HepG2 (cell line): ENCODE data around the gene TASOR. TPM values are rescaled to one million over a fixed set of nuclear protein-coding genes. Genes with fewer than 3 reads are reported as not detected.
A peak's percentile ranks its signal among the peaks of the same experiment; 100 is the strongest.

ENCODE experiments used
- BCLAF1 ChIP-seq: fragments of 450-650 bp; IDR thresholded peaks from 2 replicates; pipeline ENCODE4 v1.6.1; 2017; ENCODE audit warnings: mild to moderate bottlenecking
- E2F5 ChIP-seq: sonication (generic); formaldehyde crosslinking; conservative IDR thresholded peaks from 2 replicates; pipeline ENCODE4 v1.4.0; 2020; ENCODE audit warnings: missing genetic modification reagents
- FOXC1 ChIP-seq: sonication (generic); formaldehyde crosslinking; IDR thresholded peaks from 2 replicates; pipeline ENCODE4 v1.8.0; 2022; ENCODE audit warnings: mild to moderate bottlenecking, missing genetic modification reagents, borderline replicate concordance
- GMEB2 ChIP-seq: IDR thresholded peaks from 2 replicates; pipeline ENCODE4 v1.6.1; 2016; ENCODE audit warnings: missing biosample characterization, missing genetic modification reagents, low read depth
- HCFC1 ChIP-seq: fragments of 150-350 bp; IDR thresholded peaks from 2 replicates; pipeline ENCODE4 v1.6.1; 2014; ENCODE audit warnings: low read depth, low read length
- HDAC1 ChIP-seq: sonication (generic); formaldehyde crosslinking; IDR thresholded peaks from 2 replicates; pipeline ENCODE4 v1.5.1; 2020; ENCODE audit warnings: mild to moderate bottlenecking, missing genetic modification reagents
- NFKBIZ ChIP-seq: IDR thresholded peaks from 2 replicates; pipeline ENCODE4 v1.6.1; 2018; ENCODE audit warnings: missing genetic modification reagents, missing compliant biosample characterization
- RNF2 ChIP-seq: fragments of 450-650 bp; conservative IDR thresholded peaks from 2 replicates; pipeline ENCODE4 v1.6.1; 2016; ENCODE audit warnings: low read depth
- SUZ12 ChIP-seq: fragments of 150-350 bp; IDR thresholded peaks from 2 replicates; pipeline ENCODE4 v1.6.1; 2014; ENCODE audit warnings: low read depth, low read length
- THAP11 ChIP-seq: IDR thresholded peaks from 2 replicates; pipeline ENCODE4 v1.6.1; 2016; ENCODE audit warnings: missing biosample characterization, missing genetic modification reagents
- ZFYVE20 ChIP-seq: sonication (generic); formaldehyde crosslinking; IDR thresholded peaks from 2 replicates; pipeline ENCODE4 v1.8.0; 2023; ENCODE audit warnings: low read depth, mild to moderate bottlenecking, moderate library complexity, missing genetic modification reagents, borderline replicate concordance
- ZHX1 ChIP-seq: sonication (generic); formaldehyde crosslinking; IDR thresholded peaks from 2 replicates; pipeline ENCODE4 v1.8.1; 2022; ENCODE audit warnings: low read depth, mild to moderate bottlenecking, missing genetic modification reagents
- ZMYM3 ChIP-seq: sonication (generic); formaldehyde crosslinking; IDR thresholded peaks from 2 replicates; pipeline ENCODE4 v1.5.1; 2020; ENCODE audit warnings: mild to moderate bottlenecking, missing genetic modification reagents
- ZNF451 ChIP-seq: sonication (generic); formaldehyde crosslinking; IDR thresholded peaks from 2 replicates; pipeline ENCODE4 v1.5.0; 2020; ENCODE audit warnings: mild to moderate bottlenecking, missing genetic modification reagents
- ZNF607 ChIP-seq: sonication (generic); formaldehyde crosslinking; IDR thresholded peaks from 2 replicates; pipeline ENCODE4 v1.5.1; 2020; ENCODE audit warnings: missing genetic modification reagents, mild to moderate bottlenecking, borderline replicate concordance
- ZNF891 ChIP-seq: sonication (generic); formaldehyde crosslinking; IDR thresholded peaks from 2 replicates; pipeline ENCODE4 v1.5.0; 2020; ENCODE audit warnings: mild to moderate bottlenecking, missing genetic modification reagents
- polyA plus RNA-seq, 8 experiments: library from polyadenylated mRNA; depleted of rRNA in 3 of 8; stranded (reverse) in 7 of 8; unstranded in 1 of 8; fragments of >200 nt; fragmentation: Illumina TruSeq in 4 of 8; extraction: Trizol in 4 of 8; gene quantifications; 2 replicates each; pipeline versions ENCODE4 v1.2.1 to v1.2.3, GENCODE V29; 2011 to 2016; ENCODE audit warnings: low read depth in 4 of 8, missing spikeins in 1 of 8, mixed read lengths in 1 of 8; ENCODE audit not compliant: insufficient read depth in 1 of 8
- total RNA-seq, 5 experiments: library from RNA; depleted of rRNA; stranded (reverse); fragments of >200 nt; fragmentation: Illumina TruSeq; extraction: Trizol; gene quantifications; 2 replicates each; pipeline ENCODE4 v1.2.3, GENCODE V29; 2016; ENCODE audit warnings: low read depth in 1 of 5
- TF ChIP-seq, protein P1 (sequence below): sonication (generic); formaldehyde crosslinking; IDR thresholded peaks from 2 replicates; pipeline ENCODE4 v1.4.0; 2020; ENCODE audit warnings: missing genetic modification reagents, borderline replicate concordance

Gene TASOR
- total and polyA plus RNA-seq, 2 of the 13 experiments (the other 11 are each of a cell fraction or from before 2014, with no cell fraction given), result 20.1 to 32.5 TPM

DNA sequence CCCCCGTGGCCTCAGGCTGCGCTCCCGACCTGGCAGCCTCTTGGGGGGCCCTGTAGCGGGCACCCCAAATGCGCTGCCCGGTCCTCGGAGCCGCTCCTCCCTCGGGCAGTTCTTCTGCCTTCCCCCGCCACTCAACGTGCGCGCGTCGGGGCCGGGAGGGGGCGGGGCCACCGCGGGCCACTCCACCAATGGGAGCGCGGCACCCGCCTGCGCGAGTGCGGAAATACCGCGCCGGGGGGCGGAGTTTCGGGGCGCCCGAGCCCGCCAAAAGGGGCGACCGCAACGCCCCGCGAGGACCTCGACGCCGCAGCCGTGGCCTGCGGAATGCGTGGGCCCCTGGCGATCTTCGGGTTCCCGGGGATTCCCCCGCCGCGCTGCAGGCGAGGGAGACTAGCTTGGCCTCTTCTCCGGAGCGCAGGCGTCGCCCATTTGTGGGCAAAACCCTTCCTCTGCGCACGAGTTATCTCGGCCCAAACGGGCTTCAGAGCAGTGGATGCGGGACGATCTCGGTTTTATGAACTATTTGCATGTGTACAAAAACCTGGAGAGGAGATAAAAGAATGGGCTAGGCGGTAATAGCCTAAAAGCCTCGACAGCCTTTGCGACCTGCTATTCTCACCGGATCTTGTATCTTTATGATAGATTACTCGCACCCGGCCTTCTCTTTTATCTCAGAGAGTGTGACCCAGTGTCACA is at the start of gene TASOR (continued):
- TF ChIP-seq ZHX1 (CRISPR knock-in tag) (peak; percentile 91), E2F5 (CRISPR knock-in tag) (peak; percentile 77), GMEB2 (CRISPR knock-in tag) (peak; percentile 70; the same call in 1 of the 2 replicates), ZMYM3 (CRISPR knock-in tag) (no peak), HDAC1 (CRISPR knock-in tag) (peak; percentile 32; the same call in 1 of the 2 replicates), HCFC1 (no peak), NFKBIZ (CRISPR knock-in tag) (no peak), BCLAF1 (no peak), SUZ12 (no peak), ZNF607 (CRISPR knock-in tag) (peak; percentile 93), THAP11 (CRISPR knock-in tag) (peak; percentile 62), ZFYVE20 (CRISPR knock-in tag) (0 out of 2 replicates have a peak, but pooled peaks have one; percentile 47), RNF2 (peak; percentile 94), FOXC1 (CRISPR knock-in tag) (peak; percentile 93), ZNF891 (CRISPR knock-in tag) (peak; percentile 90), ZNF451 (CRISPR knock-in tag) (peak; percentile 89)
- TF ChIP-seq, protein P1, sequence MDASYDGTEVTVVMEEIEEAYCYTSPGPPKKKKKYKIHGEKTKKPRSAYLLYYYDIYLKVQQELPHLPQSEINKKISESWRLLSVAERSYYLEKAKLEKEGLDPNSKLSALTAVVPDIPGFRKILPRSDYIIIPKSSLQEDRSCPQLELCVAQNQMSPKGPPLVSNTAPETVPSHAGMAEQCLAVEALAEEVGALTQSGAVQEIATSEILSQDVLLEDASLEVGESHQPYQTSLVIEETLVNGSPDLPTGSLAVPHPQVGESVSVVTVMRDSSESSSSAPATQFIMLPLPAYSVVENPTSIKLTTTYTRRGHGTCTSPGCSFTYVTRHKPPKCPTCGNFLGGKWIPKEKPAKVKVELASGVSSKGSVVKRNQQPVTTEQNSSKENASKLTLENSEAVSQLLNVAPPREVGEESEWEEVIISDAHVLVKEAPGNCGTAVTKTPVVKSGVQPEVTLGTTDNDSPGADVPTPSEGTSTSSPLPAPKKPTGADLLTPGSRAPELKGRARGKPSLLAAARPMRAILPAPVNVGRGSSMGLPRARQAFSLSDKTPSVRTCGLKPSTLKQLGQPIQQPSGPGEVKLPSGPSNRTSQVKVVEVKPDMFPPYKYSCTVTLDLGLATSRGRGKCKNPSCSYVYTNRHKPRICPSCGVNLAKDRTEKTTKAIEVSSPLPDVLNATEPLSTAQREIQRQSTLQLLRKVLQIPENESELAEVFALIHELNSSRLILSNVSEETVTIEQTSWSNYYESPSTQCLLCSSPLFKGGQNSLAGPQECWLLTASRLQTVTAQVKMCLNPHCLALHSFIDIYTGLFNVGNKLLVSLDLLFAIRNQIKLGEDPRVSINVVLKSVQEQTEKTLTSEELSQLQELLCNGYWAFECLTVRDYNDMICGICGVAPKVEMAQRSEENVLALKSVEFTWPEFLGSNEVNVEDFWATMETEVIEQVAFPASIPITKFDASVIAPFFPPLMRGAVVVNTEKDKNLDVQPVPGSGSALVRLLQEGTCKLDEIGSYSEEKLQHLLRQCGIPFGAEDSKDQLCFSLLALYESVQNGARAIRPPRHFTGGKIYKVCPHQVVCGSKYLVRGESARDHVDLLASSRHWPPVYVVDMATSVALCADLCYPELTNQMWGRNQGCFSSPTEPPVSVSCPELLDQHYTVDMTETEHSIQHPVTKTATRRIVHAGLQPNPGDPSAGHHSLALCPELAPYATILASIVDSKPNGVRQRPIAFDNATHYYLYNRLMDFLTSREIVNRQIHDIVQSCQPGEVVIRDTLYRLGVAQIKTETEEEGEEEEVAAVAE (CRISPR knock-in tag), result no peak; the same call in 1 of the 2 replicates
